Measurements from ENCODE around the gene NUBPL.

The NUBPL gene, protein sequence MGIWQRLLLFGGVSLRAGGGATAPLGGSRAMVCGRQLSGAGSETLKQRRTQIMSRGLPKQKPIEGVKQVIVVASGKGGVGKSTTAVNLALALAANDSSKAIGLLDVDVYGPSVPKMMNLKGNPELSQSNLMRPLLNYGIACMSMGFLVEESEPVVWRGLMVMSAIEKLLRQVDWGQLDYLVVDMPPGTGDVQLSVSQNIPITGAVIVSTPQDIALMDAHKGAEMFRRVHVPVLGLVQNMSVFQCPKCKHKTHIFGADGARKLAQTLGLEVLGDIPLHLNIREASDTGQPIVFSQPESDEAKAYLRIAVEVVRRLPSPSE

DNA sequence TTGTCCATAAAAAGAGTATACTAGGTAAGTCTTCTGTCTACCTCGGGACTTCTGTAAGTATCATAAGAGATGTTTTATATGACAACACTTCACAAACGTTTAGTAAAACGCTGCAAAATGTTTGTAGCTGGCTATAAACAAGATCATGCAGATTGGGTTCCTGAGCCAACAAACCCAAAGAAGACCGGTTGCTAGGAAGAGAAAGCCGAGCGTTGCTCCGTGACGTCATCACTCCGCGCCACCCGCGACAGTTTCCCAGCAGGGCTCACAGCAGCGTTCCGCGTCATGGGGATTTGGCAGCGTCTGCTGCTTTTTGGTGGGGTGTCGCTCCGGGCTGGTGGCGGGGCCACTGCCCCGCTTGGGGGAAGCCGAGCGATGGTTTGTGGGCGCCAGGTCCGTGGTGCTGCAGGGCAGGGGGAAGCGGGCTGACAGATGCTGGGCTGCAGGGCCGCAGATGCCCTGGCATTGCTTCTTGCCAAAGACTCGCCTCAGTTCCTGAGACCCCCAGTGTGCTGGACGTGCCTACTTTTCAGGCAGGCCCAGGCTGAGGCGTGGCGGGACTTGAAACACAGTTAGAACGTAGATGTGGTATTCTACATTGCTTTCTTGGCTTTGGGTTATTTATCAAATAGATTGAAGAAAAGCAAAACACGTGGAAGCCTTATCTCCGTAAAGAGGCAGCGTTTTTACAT is at the start of gene NUBPL:
NUBPL (plus strand) TSS at position 250 of the 692 bp plus-strand sequence; CDS start at position 286, 36 bp downstream.
- peak in 1 of 2 experiments; percentile 42 for DNase-seq

DNA sequence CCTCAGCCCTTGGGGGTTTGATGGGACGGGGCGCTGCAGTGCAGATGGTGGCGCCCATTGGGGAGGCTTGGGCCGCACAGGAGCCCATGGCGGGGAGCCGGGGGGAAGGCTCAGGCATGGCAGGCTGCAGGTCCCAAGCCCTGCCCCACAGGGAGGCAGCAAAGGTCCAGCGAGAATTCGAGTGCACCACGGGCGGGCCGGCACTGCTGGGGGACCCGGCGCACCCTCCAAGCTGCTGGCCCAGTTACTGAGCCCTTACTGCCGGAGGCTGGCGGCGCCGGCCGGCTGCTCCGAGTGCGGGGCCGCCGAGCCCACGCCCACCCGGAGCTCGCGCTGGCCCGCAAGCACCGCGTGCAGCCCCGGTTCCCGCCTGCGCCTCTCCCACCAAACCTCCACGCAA is 34.1 kb upstream of the NUBPL start:
- DNase-seq, result no peak

DNA sequence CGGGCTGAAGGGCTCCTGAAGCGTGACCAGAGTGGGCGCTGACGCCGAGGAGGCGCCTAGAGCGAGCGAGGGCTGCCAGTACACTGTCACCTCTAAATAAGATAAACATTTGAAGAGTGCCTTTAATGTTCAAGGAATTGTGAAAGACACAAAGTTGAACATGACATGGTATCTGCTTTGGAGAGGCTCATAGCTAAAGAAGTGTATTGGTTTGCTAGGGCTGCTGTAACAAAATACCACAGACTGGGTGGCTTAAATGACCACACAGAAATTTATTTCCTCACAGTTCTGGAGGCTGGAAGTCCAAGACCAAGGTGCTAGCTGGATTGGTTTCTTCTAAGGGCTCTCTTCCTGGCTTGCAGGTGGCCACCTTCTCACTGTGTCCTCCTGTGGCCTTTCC is 33.7 kb upstream of the NUBPL start:
- no peak for DNase-seq

DNA sequence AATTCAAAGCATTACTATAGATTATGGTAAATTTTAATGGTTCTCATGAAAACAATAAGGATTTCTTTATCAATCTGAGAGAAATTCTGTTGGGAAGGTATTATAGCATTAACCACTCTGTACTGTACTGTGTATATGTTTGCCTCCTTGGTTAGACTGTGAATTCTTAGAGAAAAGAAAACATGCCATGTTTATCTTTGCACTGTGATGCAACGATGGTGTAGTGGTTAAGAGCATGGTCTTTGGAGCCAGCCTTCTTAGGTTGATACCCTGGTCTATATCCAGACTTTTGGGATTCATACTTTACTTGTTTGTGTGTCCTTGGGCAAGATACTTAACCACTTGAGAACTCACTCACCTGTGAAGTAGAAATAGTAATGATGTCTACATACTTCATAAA is 32.2 kb upstream of the NUBPL start:
- no peak for DNase-seq

DNA sequence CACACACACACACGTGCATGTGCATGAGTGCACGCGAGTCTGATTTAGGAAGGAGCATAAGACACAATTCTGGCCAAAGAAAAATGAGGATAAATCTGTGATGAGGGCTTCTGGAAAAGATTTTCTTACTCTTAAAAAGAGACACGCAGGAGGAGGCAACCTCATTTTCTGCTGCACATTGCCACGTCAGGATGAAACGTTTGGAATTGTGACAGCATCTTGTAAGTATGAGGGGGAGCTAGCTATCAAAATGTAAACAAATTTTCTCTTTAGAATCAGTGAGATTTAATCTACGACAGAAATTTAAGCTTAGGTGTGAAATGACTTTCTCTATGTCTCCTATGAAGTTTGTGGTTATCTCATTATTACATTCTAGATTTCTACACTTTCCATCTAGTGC is 31.1 kb upstream of the NUBPL start:
- no peak for DNase-seq

DNA sequence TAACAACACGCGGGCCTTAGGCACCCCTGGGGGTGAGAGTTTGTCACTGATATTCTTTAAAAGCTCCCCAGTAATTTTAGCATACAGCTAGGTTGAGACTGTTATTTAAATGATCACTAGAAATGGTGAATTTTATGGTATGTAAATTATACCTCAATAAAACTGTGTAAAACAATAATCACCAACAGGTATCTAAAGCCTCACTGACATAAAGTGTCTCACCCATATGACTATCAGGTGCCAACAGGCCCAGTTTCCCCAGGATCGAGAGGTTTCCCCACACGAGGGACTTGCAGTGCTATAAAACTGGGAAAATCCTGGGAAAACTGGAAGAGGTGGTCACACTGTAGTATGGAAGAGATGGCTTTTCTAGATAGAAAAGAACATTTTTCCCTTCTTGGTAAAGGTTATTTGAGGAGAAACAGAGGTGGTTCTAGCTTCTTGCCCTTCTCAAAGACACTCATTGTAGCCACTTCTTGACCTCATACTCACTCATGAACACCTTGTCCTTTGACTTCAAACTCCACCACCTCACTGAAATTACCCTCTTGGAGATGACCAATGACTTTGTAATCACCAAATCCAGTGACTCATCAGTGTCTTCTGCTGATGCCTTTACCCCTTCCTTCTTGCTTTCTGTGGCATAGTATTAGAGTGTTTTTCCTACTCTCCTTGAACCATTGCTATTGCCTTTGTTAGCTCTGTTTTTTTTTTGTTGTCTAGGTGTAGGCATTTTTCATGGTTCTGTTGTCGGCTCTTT is 24.8 kb upstream of the NUBPL start:
- DNase-seq, result no peak

DNA sequence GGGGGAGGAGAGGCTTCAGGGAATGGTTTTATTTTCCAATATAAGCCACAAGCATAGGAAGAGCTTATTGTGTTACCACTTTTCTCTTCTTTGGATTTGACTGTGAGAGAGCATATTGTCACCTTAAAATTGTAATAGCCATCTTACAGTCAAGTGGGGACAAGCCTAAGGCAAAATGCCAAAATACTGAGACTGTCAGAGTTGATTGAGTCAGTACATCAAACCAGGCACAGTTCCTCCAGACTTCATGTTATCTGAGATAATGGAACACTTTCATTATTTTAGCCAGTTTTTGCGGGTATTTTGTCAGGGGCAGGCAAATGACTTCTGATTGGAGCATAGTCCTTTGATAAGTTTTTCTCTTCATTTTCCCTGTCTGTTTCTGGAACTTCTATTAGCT is 19.5 kb upstream of the NUBPL start:
- DNase-seq, result no peak

DNA sequence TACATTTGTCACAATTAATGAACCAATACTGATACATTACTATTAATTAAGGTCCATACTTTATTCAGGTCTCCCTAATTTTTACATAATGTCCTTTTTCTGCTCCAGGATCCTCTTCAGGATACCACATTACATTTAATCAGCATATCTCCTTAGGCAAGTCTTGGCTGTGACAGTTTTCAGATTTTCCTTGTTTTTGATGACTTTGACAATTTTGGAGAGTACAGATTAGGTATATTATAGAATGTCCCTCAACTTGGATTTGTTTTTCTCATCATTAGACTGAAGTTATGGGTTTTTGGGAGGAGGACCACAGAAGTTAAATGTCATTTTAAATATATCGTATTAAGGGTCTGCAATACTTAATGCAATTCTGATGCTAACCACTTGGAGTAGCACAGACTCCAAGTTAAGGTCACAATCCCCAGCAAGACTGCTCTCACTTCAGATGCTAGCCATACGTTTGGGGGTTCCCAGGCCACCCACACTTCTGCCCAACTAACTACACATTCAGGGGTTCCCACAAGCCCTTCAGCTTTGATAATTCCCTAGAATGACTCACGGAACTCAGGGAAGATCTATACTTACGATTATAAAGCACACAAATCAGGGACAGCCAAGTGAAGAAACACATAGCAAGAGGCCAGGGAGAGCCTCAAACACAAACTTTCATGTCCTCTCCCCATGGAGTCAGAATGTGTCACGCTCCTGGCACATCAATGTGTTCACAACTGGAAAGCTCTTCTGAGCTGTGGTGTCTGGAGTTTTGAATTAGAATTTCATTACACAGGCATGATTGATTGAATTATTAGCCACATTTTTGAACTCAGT is 17.0 kb upstream of the NUBPL start:
- no peak for DNase-seq

DNA sequence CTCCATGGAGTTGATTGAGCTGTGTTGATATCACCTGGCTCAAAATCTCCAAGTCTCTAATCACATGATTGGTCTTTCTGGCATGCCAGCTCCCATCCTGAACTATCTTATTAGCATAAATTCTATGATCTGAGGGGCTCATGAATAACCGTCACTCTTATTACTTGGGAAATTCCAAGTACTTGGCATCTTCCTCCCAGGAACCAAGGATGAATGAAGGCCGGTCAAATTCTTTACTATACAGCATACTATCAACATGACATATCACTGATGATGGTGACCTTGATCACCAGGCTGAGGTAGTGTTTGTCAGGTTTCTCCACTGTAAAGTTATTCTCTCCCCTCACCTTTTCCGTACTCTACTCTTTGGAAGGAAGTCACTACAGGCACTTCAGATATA is 16.4 kb upstream of the NUBPL start:
- DNase-seq, result no peak

DNA sequence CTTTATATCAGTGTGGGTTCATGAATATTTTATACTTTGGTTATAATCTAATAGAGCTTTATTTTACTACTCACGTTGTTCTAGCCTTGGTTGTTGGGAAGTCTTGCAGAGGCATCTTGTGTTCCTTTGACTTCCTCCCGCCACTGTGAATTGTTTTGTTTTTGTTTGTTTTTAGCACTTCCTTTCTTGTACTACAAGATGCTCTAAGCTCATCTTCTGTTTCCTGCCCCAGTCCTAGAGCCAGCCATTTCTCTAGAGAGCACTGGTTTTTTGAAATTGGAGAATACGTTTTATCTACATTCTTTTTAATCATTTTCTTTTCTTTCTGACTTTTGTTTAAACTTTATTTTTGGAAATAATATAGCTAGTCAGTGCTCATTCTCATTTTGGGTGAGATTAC is 15.9 kb upstream of the NUBPL start:
- DNase-seq, result no peak

DNA sequence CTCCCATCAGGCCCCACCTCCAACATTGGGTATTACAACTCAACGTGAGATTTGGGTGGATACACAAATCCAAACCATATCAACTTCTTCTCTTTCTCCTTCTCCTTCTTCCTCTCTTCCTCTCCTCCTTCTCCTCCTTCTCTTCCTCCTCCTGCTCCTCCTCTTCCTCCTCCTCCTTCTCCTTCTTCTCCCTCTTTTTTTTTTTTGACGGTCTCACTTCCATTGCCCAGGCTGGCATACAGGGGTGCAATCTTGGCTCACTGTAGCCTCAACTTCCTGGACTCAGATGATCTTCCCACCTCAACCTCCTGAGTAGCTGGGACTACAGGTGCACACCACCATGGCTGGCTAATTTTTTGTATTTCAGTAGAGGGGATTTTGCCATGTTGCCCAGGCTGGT is 11.4 kb upstream of the NUBPL start:
- DNase-seq, result no peak

DNA sequence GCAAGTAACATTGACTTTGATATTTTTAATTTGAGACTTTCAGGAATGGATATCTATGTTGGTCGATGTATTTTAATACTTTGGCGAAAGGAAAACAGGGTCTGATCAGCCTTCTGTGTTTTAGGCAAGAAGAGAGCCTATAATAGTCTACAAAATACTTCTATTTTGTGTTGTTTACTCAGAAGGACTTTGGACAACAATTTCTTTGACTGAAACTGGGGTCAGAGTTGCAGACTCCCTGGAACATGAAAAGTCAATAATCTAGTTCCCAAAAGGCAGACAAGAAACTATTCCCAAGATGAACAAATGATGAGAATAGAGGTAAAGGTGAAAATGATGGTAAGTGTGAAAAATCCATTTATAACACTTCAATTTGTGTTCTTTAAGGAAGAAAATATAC is 10.6 kb upstream of the NUBPL start:
- DNase-seq, result no peak

DNA sequence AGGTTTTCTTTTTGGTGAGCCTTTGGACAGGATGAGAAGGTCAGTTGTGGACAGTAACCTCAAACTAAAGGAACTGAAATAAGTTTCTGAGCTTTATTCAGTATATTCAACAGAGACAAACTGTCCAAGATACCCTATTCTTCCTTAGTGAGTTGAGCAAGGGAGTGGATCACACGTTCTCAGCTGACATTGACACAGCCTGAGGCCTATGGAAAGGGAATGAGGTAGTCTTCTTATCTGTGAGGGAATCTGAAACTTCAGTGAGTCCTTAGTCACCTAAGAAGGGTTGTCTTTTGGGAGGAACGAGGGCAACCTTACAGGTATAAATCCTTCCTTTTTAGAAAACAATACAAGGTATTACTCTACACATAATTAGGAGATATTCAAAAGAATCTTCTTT is 5.0 kb upstream of the NUBPL start:
- no peak for DNase-seq

DNA sequence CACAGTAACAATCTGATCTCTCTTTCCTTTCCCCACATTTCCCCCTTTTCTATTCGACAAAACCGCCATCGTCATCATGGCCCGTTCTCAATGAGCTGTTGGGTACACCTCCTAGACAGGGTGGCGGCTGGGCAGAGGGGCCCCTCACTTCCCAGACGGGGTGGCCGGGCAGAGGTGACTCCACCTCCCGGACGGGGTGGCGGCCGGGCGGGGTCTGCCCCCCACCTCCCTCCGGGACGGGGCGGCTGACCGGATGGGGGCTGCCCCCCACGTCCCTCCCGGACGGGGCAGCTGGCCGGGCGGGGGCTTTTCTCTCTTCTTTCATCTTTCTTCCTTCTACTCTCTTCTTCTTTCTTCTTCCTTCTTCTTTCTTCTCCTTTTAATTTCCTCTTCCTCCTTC is 1.3 kb upstream of the NUBPL start:
- DNase-seq, result no peak

DNA sequence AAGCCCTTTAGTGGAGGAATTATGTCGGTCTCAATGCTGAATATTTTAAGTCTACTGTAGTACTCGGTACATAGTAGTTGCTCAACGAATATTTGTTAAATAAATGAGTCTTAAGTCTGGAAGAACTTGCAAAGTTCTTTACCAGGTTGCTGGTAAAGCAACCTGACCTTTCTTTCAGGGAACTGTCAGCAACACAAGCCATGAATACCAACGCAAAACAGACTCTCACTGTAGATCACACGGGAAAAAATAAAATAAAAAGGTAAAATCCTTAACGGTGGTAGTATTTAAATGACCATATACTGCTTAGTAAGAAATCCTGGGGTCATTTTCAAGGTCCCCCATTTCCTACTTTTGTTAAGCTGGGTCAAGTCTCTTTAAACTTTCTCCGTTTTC is 447 bp upstream of the NUBPL start:
- no peak for DNase-seq

DNA sequence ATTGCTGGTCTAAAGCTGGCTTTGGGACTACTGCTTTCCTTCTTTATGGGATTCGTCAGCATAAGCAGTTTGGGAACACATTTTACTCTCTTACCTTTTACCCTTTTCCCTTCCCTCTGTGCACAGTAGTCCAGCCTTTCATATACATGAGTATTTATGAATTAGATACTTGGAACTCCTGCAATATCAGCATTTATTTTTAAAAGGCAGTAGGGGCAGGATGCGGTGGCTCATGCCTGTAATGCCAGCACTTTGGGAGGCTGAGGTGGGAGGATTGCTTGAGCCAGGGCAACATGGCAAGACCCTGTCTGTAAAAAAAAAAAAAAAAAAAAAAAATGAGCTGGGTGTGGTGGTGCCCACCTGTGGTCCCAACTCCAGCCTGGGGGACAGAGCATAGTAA is 3.0 kb downstream of the NUBPL start:
- DNase-seq, result no peak

DNA sequence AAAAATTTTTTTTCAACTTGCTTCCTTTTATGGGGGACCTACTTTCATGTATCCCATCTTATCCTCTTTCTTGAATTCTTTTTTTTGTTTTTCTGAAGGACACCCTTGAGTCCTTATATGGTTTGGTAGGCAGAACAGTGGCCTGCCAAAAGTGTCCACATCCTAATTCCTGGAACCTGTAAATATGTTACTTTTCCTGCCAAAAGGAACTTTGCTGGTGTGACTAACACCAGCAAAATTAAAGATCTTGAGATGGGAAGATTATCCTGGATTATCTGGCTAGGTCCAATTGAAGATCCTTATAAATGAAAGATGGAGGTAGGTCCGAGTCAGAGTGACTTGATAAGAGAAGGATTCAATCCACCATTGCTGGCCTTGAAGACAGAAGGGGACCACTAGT is 5.3 kb downstream of the NUBPL start:
- no peak for DNase-seq

DNA sequence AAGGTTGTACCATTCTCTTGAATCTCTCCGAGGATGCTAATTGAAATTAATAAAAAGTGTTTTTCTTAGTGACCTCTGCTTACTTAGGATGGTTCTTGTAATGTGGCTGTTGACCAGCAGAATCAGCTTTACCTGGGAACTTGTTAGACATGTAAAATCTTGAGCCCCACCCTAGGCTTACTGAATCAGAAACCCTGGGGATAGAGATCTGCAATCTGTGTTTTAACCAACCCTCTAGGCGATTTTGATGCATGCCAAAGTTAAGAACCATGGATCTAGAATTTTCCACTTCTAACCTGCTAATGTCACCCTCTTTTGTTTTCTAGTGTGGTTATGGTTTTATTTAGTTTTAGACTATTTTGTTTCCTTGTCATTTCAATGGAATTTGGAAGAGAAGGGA is 6.5 kb downstream of the NUBPL start:
- no peak for DNase-seq

DNA sequence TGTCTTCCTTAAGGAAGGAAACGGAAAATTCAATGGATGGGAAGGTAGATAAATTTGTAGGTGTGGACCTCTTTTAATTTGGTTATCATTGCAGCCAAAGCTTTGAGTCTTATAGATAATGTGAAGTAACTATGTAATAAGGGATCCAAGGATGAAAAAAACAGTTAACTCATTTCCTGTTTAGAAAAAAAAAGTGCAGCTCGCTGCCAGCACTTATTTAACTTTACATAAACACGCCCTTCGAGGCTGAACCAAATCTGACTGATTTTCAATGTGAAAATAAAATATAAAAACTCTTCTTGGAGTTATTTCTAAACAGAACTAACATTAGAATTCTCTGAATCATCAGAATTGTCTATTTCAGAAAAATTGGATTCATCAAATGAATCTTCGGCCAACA is 7.0 kb downstream of the NUBPL start:
- no peak for DNase-seq

DNA sequence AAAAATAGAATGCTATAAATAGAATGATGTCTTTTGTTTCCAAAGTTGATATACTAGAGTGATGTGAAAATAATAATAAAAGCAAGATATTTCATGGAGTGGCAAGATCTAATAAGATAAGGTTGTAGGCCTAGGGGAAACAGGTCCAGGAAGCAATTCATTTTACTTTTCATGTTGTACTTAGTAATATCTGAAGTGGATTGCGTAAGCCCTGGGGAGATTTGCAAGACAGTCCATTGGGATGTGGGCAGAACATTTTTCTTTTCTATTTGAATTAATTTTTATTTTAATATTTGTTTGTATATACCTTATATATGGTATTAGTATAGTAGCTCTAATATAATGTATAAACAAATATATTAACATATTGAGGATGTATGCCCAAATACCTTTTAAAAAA is 7.5 kb downstream of the NUBPL start:
- DNase-seq, result no peak

DNA sequence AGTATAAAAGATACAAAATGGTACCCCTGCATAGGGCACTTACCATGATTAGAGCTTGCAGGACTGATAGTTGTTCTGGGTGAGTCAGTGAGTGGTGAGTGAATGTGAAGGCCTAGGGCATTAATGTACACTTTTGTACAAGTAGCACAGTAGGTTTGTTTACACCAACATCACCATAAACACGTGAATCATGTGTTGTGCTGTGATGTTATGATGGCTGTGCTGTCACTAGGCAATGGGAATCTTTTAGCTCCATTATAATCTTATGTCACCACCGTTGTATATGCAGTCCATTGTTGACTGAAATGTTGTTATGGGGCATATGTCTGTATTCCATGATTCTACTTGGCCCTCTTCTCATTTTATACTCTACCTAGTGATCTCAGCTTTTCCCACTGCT is 11.8 kb downstream of the NUBPL start:
- DNase-seq, result no peak

DNA sequence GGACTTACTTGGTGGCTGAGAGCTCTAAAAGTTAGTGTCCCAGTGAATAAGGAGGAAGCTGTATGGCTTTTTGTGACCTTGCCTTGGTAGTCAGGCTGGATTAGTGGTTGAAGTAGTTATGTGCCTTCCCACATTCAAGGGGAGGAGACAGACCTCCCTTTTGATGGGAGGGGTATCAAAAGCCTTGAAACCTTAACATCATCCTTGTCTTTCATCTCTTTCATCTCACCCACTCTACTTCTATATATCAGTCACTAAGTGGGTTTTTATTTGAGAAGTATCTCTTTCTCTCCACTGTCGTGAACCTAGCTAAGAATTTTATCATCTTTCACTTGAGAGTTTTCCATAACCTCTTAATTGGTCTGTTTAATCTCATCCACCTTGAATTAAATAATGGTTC is 15.7 kb downstream of the NUBPL start:
- DNase-seq, result no peak

DNA sequence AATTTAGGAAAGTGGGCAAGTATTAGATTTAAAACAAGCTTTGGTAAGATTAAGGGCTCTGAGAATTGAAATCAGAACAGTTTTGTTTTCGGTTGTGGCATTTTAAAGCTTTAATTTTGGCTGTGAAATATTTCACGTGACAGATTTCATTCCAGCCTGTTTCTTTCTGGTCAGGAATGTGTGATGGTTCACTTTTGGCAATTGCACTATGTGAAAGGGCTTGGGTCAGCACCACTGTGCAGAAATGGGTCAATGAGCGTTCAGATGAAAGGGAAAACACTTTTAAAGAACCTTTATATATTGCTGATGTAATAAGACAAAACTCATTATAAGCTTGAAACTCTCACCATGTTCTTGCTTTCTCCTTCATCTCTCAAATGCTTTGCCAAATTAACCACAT is 17.1 kb downstream of the NUBPL start:
- DNase-seq, result no peak
